K562 (cell line): ENCODE measurements around the gene STT3B. TPM values are rescaled to one million over a fixed set of nuclear protein-coding genes. Genes with fewer than 3 reads are reported as not detected.
A peak's percentile ranks its signal among the peaks of the same experiment; 100 is the strongest.

ENCODE experiments used
- ATAC-seq: fragments of 200-7000 bp; cut with Tn5 transposase; 3 replicates; pipeline ENCODE4 v1.9.1; 2020; ENCODE audit warnings: moderate library complexity
- BruUV-seq: library from RNA; stranded (reverse); fragments of 400-500 nt; replicated peaks from 2 replicates; lab custom pipeline; 2021; lab: Mats Ljungman, UMichigan
- CTCF ChIA-PET: fragments of 300-600 bp; formaldehyde crosslinking; extraction: SDS; loops from one replicate; lab custom pipeline; 2021; ENCODE audit warnings: low intra/inter-chr PET ratio; lab: Yijun Ruan, JAX
- POLR2A ChIA-PET: fragments of 300-600, 350-650 bp; sonication (Branson Sonifier 250); formaldehyde crosslinking; extraction: SDS; loops from one replicate; lab custom pipeline; 2021; ENCODE audit warnings: antibody characterized with exemption, inconsistent platforms; lab: Yijun Ruan, JAX
- DNase-seq, 4 experiments: peaks; one replicate each; pipeline versions ENCODE4 v3.0.0 to v3.0.0-alpha.2; 2011 to 2018; ENCODE audit warnings: low spot score in 3 of 4, mixed read lengths in 3 of 4; ENCODE audit errors: extremely low read depth in 1 of 4
- FAIRE-seq: peaks from 2 replicates; lab custom pipeline; 2011; peaks lifted over from hg19 to GRCh38; lab: Jason Lieb, UNC
- H2AFZ ChIP-seq: 2 replicates; pipeline ENCODE4 v1.6.0; 2011; ENCODE audit warnings: low read depth, low read length, control low read depth, inconsistent platforms
- H3K27ac ChIP-seq: fragments of 200-600 bp; 3 replicates; pipeline ENCODE4 v1.8.0; 2011; ENCODE audit warnings: low read depth, mild to moderate bottlenecking, control low read depth, inconsistent platforms, low read length, moderate library complexity, mixed read lengths; ENCODE audit errors: extremely low read depth
- H3K27me3 ChIP-seq, 2 experiments: fragments of 300-600 bp in 1 of 2; 2 replicates in 1 of 2; 3 replicates in 1 of 2; pipeline versions ENCODE4 v1.6.0 to v1.8.0; 2011; ENCODE audit warnings: inconsistent platforms in 2 of 2, low read length in 2 of 2, mild to moderate bottlenecking in 1 of 2, mixed read lengths in 1 of 2, moderate library complexity in 1 of 2; ENCODE audit not compliant: control insufficient read depth in 2 of 2, insufficient read depth in 2 of 2
- H3K36me3 ChIP-seq: fragments of 300-600 bp; 3 replicates; pipeline ENCODE4 v1.8.0; 2011; ENCODE audit warnings: mild to moderate bottlenecking, low read length, inconsistent platforms; ENCODE audit not compliant: control insufficient read depth, insufficient read depth
- H3K4me1 ChIP-seq, 2 experiments: fragments of 200-600 bp in 1 of 2; replicated peaks in 1 of 2; 2 replicates in 1 of 2; 3 replicates in 1 of 2; pipeline versions ENCODE4 v1.5.1 to v1.8.0; 2011; ENCODE audit warnings: inconsistent platforms in 2 of 2, low read length in 2 of 2, mild to moderate bottlenecking in 1 of 2, mixed read lengths in 1 of 2, moderate library complexity in 1 of 2; ENCODE audit not compliant: control insufficient read depth in 2 of 2, insufficient read depth in 2 of 2
- H3K4me2 ChIP-seq: 2 replicates; pipeline ENCODE4 v1.6.1; 2011; ENCODE audit warnings: low read length, control low read depth, inconsistent platforms, mixed read lengths; ENCODE audit not compliant: insufficient read depth
- H3K4me3 ChIP-seq: fragments of 200-600 bp; sonication (generic), shearing (Covaris generic); 2 replicates; pipeline ENCODE4 v1.5.1; 2016; ENCODE audit warnings: control low read depth, inconsistent platforms
- H3K79me2 ChIP-seq: fragments of 200-600 bp; 3 replicates; pipeline ENCODE4 v1.8.0; 2011; ENCODE audit warnings: low read length, inconsistent platforms; ENCODE audit not compliant: control insufficient read depth, insufficient read depth
- H3K9ac ChIP-seq, 2 experiments: 2 replicates each; pipeline versions ENCODE4 v1.6.0 to v1.6.1; 2011; ENCODE audit warnings: low read depth in 2 of 2, low read length in 2 of 2, control low read depth in 1 of 2, inconsistent platforms in 1 of 2, mild to moderate bottlenecking in 1 of 2, mixed read lengths in 1 of 2; ENCODE audit not compliant: insufficient read depth in 1 of 2
- H3K9me1 ChIP-seq: one replicate; pipeline ENCODE4 v1.6.0; 2011; ENCODE audit warnings: inconsistent platforms, mild to moderate bottlenecking, low read length, moderate library complexity; ENCODE audit not compliant: control insufficient read depth, insufficient read depth
- H3K9me3 ChIP-seq: replicated peaks from 2 replicates; pipeline ENCODE4 v1.5.1; 2011; ENCODE audit warnings: low read depth, low read length, inconsistent platforms; ENCODE audit not compliant: control insufficient read depth, insufficient read depth
- H4K20me1 ChIP-seq: replicated peaks from 2 replicates; pipeline ENCODE4 v1.6.1; 2011; ENCODE audit warnings: low read length, inconsistent platforms, mixed read lengths; ENCODE audit not compliant: control insufficient read depth, insufficient read depth
- ARNT ChIP-seq, 2 experiments: fragments of 450-650 bp; IDR thresholded peaks; 2 replicates each; pipeline ENCODE4 v1.6.1; 2016; ENCODE audit warnings: mild to moderate bottlenecking in 1 of 2
- CCNT2 ChIP-seq: IDR thresholded peaks from 2 replicates; pipeline ENCODE4 v1.6.1; 2011; ENCODE audit warnings: borderline replicate concordance, low read depth, mild to moderate bottlenecking, moderate library complexity, mixed read lengths, low read length; ENCODE audit not compliant: insufficient read length; ENCODE audit errors: extremely low read depth
- CHD4 ChIP-seq: fragments of 200-600 bp; sonication (generic); IDR thresholded peaks from 3 replicates; pipeline ENCODE4 v1.6.1; 2012; ENCODE audit warnings: low read depth, mild to moderate bottlenecking, mixed read lengths, low read length, inconsistent platforms; ENCODE audit not compliant: insufficient read depth, insufficient replicate concordance, poor library complexity, severe bottlenecking
- E2F6 ChIP-seq, 2 experiments: IDR thresholded peaks; 2 replicates each; pipeline ENCODE4 v1.6.1; 2011; ENCODE audit warnings: borderline replicate concordance in 1 of 2, control low read depth in 1 of 2, low read depth in 1 of 2, low read length in 1 of 2, mild to moderate bottlenecking in 1 of 2, mixed read lengths in 1 of 2, moderate library complexity in 1 of 2; ENCODE audit not compliant: insufficient read depth in 1 of 2, insufficient read length in 1 of 2, poor library complexity in 1 of 2, severe bottlenecking in 1 of 2; ENCODE audit errors: extremely low read depth in 1 of 2
- GATAD2B ChIP-seq: fragments of 450-650 bp; IDR thresholded peaks from 2 replicates; pipeline ENCODE4 v1.6.1; 2017; ENCODE audit warnings: mild to moderate bottlenecking, borderline replicate concordance
- HDAC6 ChIP-seq: IDR thresholded peaks from 2 replicates; pipeline ENCODE4 v1.6.1; 2012; ENCODE audit warnings: low read depth, mild to moderate bottlenecking, control low read depth, inconsistent platforms, low read length, moderate library complexity
- NEUROD1 ChIP-seq: fragments of 150-350 bp; IDR thresholded peaks from 2 replicates; pipeline ENCODE4 v1.6.1; 2014; ENCODE audit warnings: borderline replicate concordance, low read length, low read depth; ENCODE audit not compliant: partially characterized antibody
- NFIC ChIP-seq: fragments of 450-650 bp; IDR thresholded peaks from 2 replicates; pipeline ENCODE4 v1.6.1; 2017; ENCODE audit warnings: mild to moderate bottlenecking, inconsistent platforms
- PYGO2 ChIP-seq: fragments of 450-650 bp; IDR thresholded peaks from 2 replicates; pipeline ENCODE4 v1.6.1; 2016; ENCODE audit warnings: mild to moderate bottlenecking, missing genetic modification characterization, moderate library complexity, missing compliant biosample characterization
- RUNX1 ChIP-seq: sonication (generic); IDR thresholded peaks from 2 replicates; pipeline ENCODE4 v1.6.1; 2016; ENCODE audit warnings: antibody characterized with exemption, low read depth
- ZNF274 ChIP-seq: IDR thresholded peaks from 2 replicates; pipeline ENCODE4 v1.6.1; 2011; ENCODE audit warnings: low read depth, mild to moderate bottlenecking, low read length, moderate library complexity, borderline replicate concordance
- ZNF395 ChIP-seq: fragments of 200-800 bp; sonication (Bioruptor generic); IDR thresholded peaks from 2 replicates; pipeline ENCODE4 v1.6.1; 2017; ENCODE audit warnings: missing genetic modification characterization, missing compliant biosample characterization
- WGBS: fragments of 100-300 bp; shearing (Covaris generic); methylation state at CpG from one replicate; pipeline ENCODE4 v1.1.6; 2016; ENCODE audit warnings: low coverage, mixed read lengths; ENCODE audit not compliant: insufficient coverage; ENCODE audit errors: missing lambda C conversion rate; 5-methylcytosine and 5-hydroxymethylcytosine counted together
- in situ Hi-C: fragments of 300-500 bp; cut with MboI; formaldehyde crosslinking; loops from 4 replicates; pipeline ENCODE4 v1.15.0; 2018; ENCODE audit warnings: inconsistent platforms, mixed read lengths
- intact Hi-C: fragments of 100-400 bp; cut with micrococcal nuclease; formaldehyde crosslinking; loops from 2 replicates; pipeline ENCODE4 v1.14.2; 2022
- polyA plus RNA-seq, 8 experiments: library from polyadenylated mRNA; depleted of rRNA in 4 of 8; stranded (reverse) in 5 of 8; unstranded in 3 of 8; fragments of >200 nt; fragmentation: Nextera tagmentation in 2 of 8; fragmentation: Illumina TruSeq in 1 of 8; extraction: Ambion mirVana in 2 of 8; extraction: Trizol in 1 of 8; gene quantifications; 2 replicates each; pipeline versions ENCODE4 v1.2.1 to v1.2.3, GENCODE V29; 2011 to 2014; ENCODE audit warnings: inconsistent platforms in 1 of 8, missing spikeins in 1 of 8
- total RNA-seq, 7 experiments: library from RNA; depleted of rRNA in 6 of 7; stranded (reverse); fragments of >200 nt in 6 of 7; fragmentation: Illumina TruSeq in 2 of 7; extraction: Trizol in 2 of 7; gene quantifications; 2 replicates each; pipeline versions ENCODE4 v1.2.1 to v1.2.3, GENCODE V29; 2011 to 2021; ENCODE audit warnings: low replicate concordance in 1 of 7

Gene STT3B
- total and polyA plus RNA-seq, 9 of the 15 experiments (the other 6 are each of a cell fraction or from before 2014, with no cell fraction given) = 22.4 to 147 (median 100) TPM

GRCh38 chr3:31531992-31532586, 636 bp upstream of the STT3B start (continued):
- TF ChIP-seq ZNF395 (CRISPR knock-in tag) = no peak
- peak; percentile 76; the same call in 1 of the 2 replicates for TF ChIP-seq HDAC6
- TF ChIP-seq PYGO2 (tag) = no peak
- TF ChIP-seq GATAD2B = peak; percentile 64; the same call in 1 of the 2 replicates

- Histone ChIP-seq H3K79me2 (peaks cover 82% of the 10 kb centered on the region), H3K4me1 (peaks cover 26 to 28% of the 10 kb centered on the region in 2 experiments), H3K4me2 (peak overlapping the region; percentile 80), H3K4me3 (peak overlapping the region; percentile 83), H3K27me3 (no peaks in the 10 kb centered on the region), H3K9ac (peak overlapping the region; percentile 98 to 99), H3K27ac (peak overlapping the region; percentile 97), H4K20me1 (peaks cover 41% of the 10 kb centered on the region), H3K9me3 (no peaks in the 10 kb centered on the region), H2AFZ (peak overlapping the region; percentile 92), H3K9me1 (no peaks in the 10 kb centered on the region), H3K36me3 (peaks cover 16% of the 10 kb centered on the region)
- peak; percentile 52 to 62 (median 58) for DNase-seq
- ChIA-PET CTCF (interaction anchor here (0.6 kb wide), 1 partner anchor 62 kb away, joined by 3 read pairs; no protein-coding TSS in a partner anchor), POLR2A (interaction anchor here (0.6 to 3.9 kb wide), 22 partner anchors 9 to 1325 kb away, joined by 3 to 34 read pairs (median 4); no protein-coding TSS in a partner anchor)
- no peak for FAIRE-seq
- in situ Hi-C loops (no loop called here), intact Hi-C loops (loop anchor here (5.0 kb wide), 2 partner anchors 81 to 164 kb away; no protein-coding TSS in a partner anchor)
- ATAC-seq = peak; percentile 14
- no TSS peak for BruUV-seq
- WGBS = under 1% methylated on average over 71 of the region's 81 CpGs
- TF ChIP-seq RUNX1 (no peak), E2F6 (IDR thresholded peaks at IDR 0.05; ENCODE audit: borderline replicate concordance in 1 of 2, extremely low read depth in 1 of 2, insufficient read depth in 1 of 2, insufficient read length in 1 of 2, low read depth in 1 of 2, low read length in 1 of 2, poor library complexity in 1 of 2, severe bottlenecking in 1 of 2) (peak in 1 of 2 experiments; percentile 44), ARNT (IDR thresholded peaks at IDR 0.05) (no peak), NEUROD1 (no peak), GATAD2B (peak; percentile 85; the same call in 1 of the 2 replicates), NFIC (no peak; the same call in 1 of the 2 replicates), CHD4 (no peak), ZNF274 (no peak), CCNT2 (peak; percentile 53)
Observed at GRCh38 chr3:31533169-31534064, 692 bp downstream of the STT3B start.
